ENCODE measurements around the gene PTHLH.

- TF ChIP-seq CTCF (IDR thresholded peaks at IDR 0.05) (no peak), POLR2A (IDR thresholded peaks at IDR 0.05) (no peak)
These were observed 52.8 kb downstream of the PTHLH start for GRCh38 chr12:27919671-27920235.
